A549 (cell line): ENCODE measurements around the gene PURB. TPM values are rescaled to one million over a fixed set of nuclear protein-coding genes. Genes with fewer than 3 reads are reported as not detected.
"Not testable (repeated sequence)": the region's sequence is repeated elsewhere in the genome, so short reads cannot be mapped to it uniquely, and the experiment has no call there.

Source experiments
- ATAC-seq, 2 experiments: fragments of 200-7000 bp in 1 of 2; fragments of >200 bp in 1 of 2; cut with Nextera tagmentation in 1 of 2; cut with Tn5 transposase in 1 of 2; 3 replicates each; pipeline versions ENCODE4 v1.8.0 to v1.9.1; 2018 to 2020; ENCODE audit warnings: mild to moderate bottlenecking in 1 of 2, moderate library complexity in 1 of 2
- CTCF ChIA-PET: fragments of 300-600 bp; sonication (Branson Sonifier 250); formaldehyde crosslinking; extraction: SDS; loops from one replicate; lab custom pipeline; 2021; ENCODE audit warnings: antibody characterized with exemption, inconsistent platforms; lab: Yijun Ruan, JAX
- POLR2A ChIA-PET: fragments of 350-600 bp; formaldehyde crosslinking; extraction: SDS; loops from one replicate; lab custom pipeline; 2021; ENCODE audit warnings: antibody characterized with exemption, inconsistent platforms; lab: Yijun Ruan, JAX
- DNase-seq, 2 experiments: peaks; one replicate each; pipeline versions ENCODE4 v3.0.0 to v3.0.0-alpha.2; 2011 to 2016; ENCODE audit warnings: low read depth in 1 of 2, low spot score in 1 of 2
- FAIRE-seq: peaks from 2 replicates; lab custom pipeline; 2011; peaks lifted over from hg19 to GRCh38; lab: Jason Lieb, UNC
- H3K27ac ChIP-seq, 2 experiments: fragments of >200 bp; sonication (Bioruptor Twin); formaldehyde crosslinking; 3 replicates each; pipeline ENCODE4 v1.5.1; 2016 to 2017
- H3K4me1 ChIP-seq: fragments of >200 bp; sonication (Bioruptor Twin); formaldehyde crosslinking; 3 replicates; pipeline ENCODE4 v1.6.1; 2016
- H3K4me2 ChIP-seq: fragments of >200 bp; sonication (Bioruptor Twin); formaldehyde crosslinking; 3 replicates; pipeline ENCODE4 v1.6.1; 2016
- H3K4me3 ChIP-seq: fragments of >200 bp; sonication (Bioruptor Twin); formaldehyde crosslinking; 3 replicates; pipeline ENCODE4 v1.5.1; 2016
- H3K9me3 ChIP-seq: fragments of >200 bp; sonication (Bioruptor Twin); formaldehyde crosslinking; 3 replicates; pipeline ENCODE4 v1.6.1; 2016
- BHLHE40 ChIP-seq: IDR thresholded peaks from 2 replicates; pipeline ENCODE4 v1.6.1; 2012; ENCODE audit warnings: low read depth, low read length, inconsistent platforms
- CBX2 ChIP-seq: fragments of 200-600 bp; sonication (generic); IDR thresholded peaks from 2 replicates; pipeline ENCODE4 v1.6.1; 2016; ENCODE audit warnings: low read depth, mild to moderate bottlenecking, borderline replicate concordance
- CHD4 ChIP-seq: fragments of 200-600 bp; sonication (generic); IDR thresholded peaks from 2 replicates; pipeline ENCODE4 v1.6.1; 2016; ENCODE audit warnings: antibody characterized with exemption, mild to moderate bottlenecking, borderline replicate concordance
- CTCF ChIP-seq: fragments of >200 bp; sonication (Bioruptor Twin); formaldehyde crosslinking; IDR thresholded peaks from 3 replicates; pipeline ENCODE4 v1.5.1; 2016
- E2F6 ChIP-seq: IDR thresholded peaks from 2 replicates; pipeline ENCODE4 v1.6.1; 2012; ENCODE audit warnings: low read depth, borderline replicate concordance
- EHMT2 ChIP-seq: fragments of 200-600 bp; sonication (generic); IDR thresholded peaks from 2 replicates; pipeline ENCODE4 v1.6.1; 2016; ENCODE audit warnings: antibody characterized with exemption, low read depth, mild to moderate bottlenecking, moderate library complexity
- EP300 ChIP-seq, 2 experiments: fragments of >200 bp; sonication (Bioruptor Twin); formaldehyde crosslinking; IDR thresholded peaks; 2 replicates in 1 of 2; 3 replicates in 1 of 2; pipeline ENCODE4 v1.6.1; 2016 to 2017
- ESRRA ChIP-seq: fragments of 150-350 bp; IDR thresholded peaks from 2 replicates; pipeline ENCODE4 v1.6.1; 2014; ENCODE audit warnings: mild to moderate bottlenecking, low read length, borderline replicate concordance
- JUN ChIP-seq, 2 experiments: fragments of >200 bp; sonication (Bioruptor Twin); formaldehyde crosslinking; IDR thresholded peaks; 2 replicates in 1 of 2; 3 replicates in 1 of 2; pipeline ENCODE4 v1.6.1; 2016 to 2017
- JUNB ChIP-seq: fragments of >200 bp; sonication (Bioruptor Twin); formaldehyde crosslinking; IDR thresholded peaks from 2 replicates; pipeline ENCODE4 v1.6.1; 2016
- KDM5A ChIP-seq: fragments of 200-600 bp; sonication (generic); IDR thresholded peaks from 2 replicates; pipeline ENCODE4 v1.6.1; 2016; ENCODE audit warnings: antibody characterized with exemption, mild to moderate bottlenecking
- NPAS2 ChIP-seq: fragments of 250-450 bp; sonication (Bioruptor Pico); IDR thresholded peaks from 2 replicates; pipeline ENCODE4 v1.8.0; 2022; ENCODE audit warnings: mild to moderate bottlenecking, moderate library complexity, borderline replicate concordance
- PHF8 ChIP-seq: fragments of 200-600 bp; sonication (generic); IDR thresholded peaks from 2 replicates; pipeline ENCODE4 v1.6.1; 2016; ENCODE audit warnings: low read depth, mild to moderate bottlenecking, antibody characterized with exemption, moderate library complexity, borderline replicate concordance
- RAD21 ChIP-seq, 2 experiments: fragments of >200 bp in 1 of 2; sonication (Bioruptor Twin) in 1 of 2; formaldehyde crosslinking in 1 of 2; IDR thresholded peaks in 1 of 2; conservative IDR thresholded peaks in 1 of 2; 2 replicates in 1 of 2; 3 replicates in 1 of 2; pipeline ENCODE4 v1.6.1; 2012 to 2018; ENCODE audit warnings: inconsistent platforms in 1 of 2
- RCOR1 ChIP-seq: fragments of 150-350 bp; IDR thresholded peaks from 2 replicates; pipeline ENCODE4 v1.6.1; 2014; ENCODE audit warnings: antibody characterized with exemption, low read length, low read depth
- REST ChIP-seq: fragments of 200-600 bp; sonication (generic); IDR thresholded peaks from 2 replicates; pipeline ENCODE4 v1.6.1; 2016; ENCODE audit warnings: antibody characterized with exemption, mild to moderate bottlenecking, moderate library complexity
- TFCP2L1 ChIP-seq: fragments of 250-450 bp; sonication (Bioruptor Pico); IDR thresholded peaks from 2 replicates; pipeline ENCODE4 v1.5.0; 2021; ENCODE audit warnings: mild to moderate bottlenecking
- TP53 ChIP-seq: fragments of 250-450 bp; sonication (Bioruptor Pico); IDR thresholded peaks from 2 replicates; pipeline ENCODE4 v1.5.0; 2021; ENCODE audit warnings: mild to moderate bottlenecking, moderate library complexity
- ZFP36 ChIP-seq: fragments of 450-650 bp; IDR thresholded peaks from 2 replicates; pipeline ENCODE4 v1.6.1; 2014; ENCODE audit warnings: borderline replicate concordance; ENCODE audit not compliant: partially characterized antibody
- WGBS: methylation state at CpG from one replicate; pipeline ENCODE4 v1.1.6; 2017; ENCODE audit errors: missing lambda C conversion rate; 5-methylcytosine and 5-hydroxymethylcytosine counted together
- polyA plus RNA-seq, 4 experiments: library from polyadenylated mRNA; depleted of rRNA in 3 of 4; stranded (reverse); fragments of >200 nt; fragmentation: RNase III in 1 of 4; extraction: RNeasy Plus Mini Kit Qiagen cat#74134 plus additional on column Dnase treatment in 1 of 4; gene quantifications; 2 replicates in 3 of 4; 3 replicates in 1 of 4; pipeline ENCODE4 v1.2.3, GENCODE V29; 2011 to 2017
- TF ChIP-seq, protein P1 (sequence below): IDR thresholded peaks from 2 replicates; pipeline ENCODE4 v1.6.1; 2012

The PURB gene
- polyA plus RNA-seq, 2 of the 4 experiments (the other 2 are of a cell fraction): 5.7 to 10.4 TPM

GRCh38 chr7:44845451-44845850, 39.9 kb downstream of the PURB start:
- ATAC-seq (no peak), DNase-seq (no peak), FAIRE-seq (no peak)
- H3K4me2 ChIP-seq: peak overlapping the region; percentile 71
- H3K9me3 ChIP-seq: no peaks in the 10 kb centered on the region
- POLR2A ChIA-PET: no interaction called here
- peaks cover 15% of the 10 kb centered on the region for H3K4me1 ChIP-seq
- CTCF ChIA-PET: interaction anchor here (0.9 to 5.3 kb wide), 5 partner anchors 22 to 258 kb away, joined by 3 to 29 read pairs (median 6); no protein-coding TSS in a partner anchor
- H3K27ac ChIP-seq: no peak overlapping the region
- H3K4me3 ChIP-seq: no peak overlapping the region
- TF ChIP-seq RAD21 (conservative IDR thresholded peaks at IDR 0.05 in 1 of 2, IDR thresholded peaks at IDR 0.05 in 1 of 2): no peak
- no peak for TF ChIP-seq CHD4
- no peak for TF ChIP-seq NPAS2 (CRISPR knock-in tag)
- no peak for TF ChIP-seq RCOR1
- TF ChIP-seq EP300 (IDR thresholded peaks at IDR 0.05): no peak
- no peak for TF ChIP-seq CTCF
- no peak for TF ChIP-seq EHMT2
- no peak for TF ChIP-seq REST

GRCh38 chr7:44843440-44843839, 41.9 kb downstream of the PURB start:
- not testable (repeated sequence) for FAIRE-seq
- POLR2A ChIA-PET: interaction anchor here (0.6 kb wide), 1 partner anchor 295 kb away, joined by 3 read pairs; no protein-coding TSS in a partner anchor

GRCh38 chr7:44842675-44843074, 42.7 kb downstream of the PURB start:
- H3K4me1 ChIP-seq, H3K4me3 ChIP-seq, FAIRE-seq, DNase-seq, ATAC-seq, H3K4me2 ChIP-seq, H3K9me3 ChIP-seq, POLR2A ChIA-PET, H3K27ac ChIP-seq: not testable (repeated sequence)
- 93% methylated on average over 8 of the region's 8 CpGs for WGBS
- CTCF ChIA-PET: interaction anchor here (1.1 to 1.6 kb wide), 3 partner anchors 13 to 256 kb away, joined by 3 to 5 read pairs (median 3); no protein-coding TSS in a partner anchor

More at GRCh38 chr7:44843440-44843839, 41.9 kb downstream of the PURB start:
- not testable (repeated sequence) for H3K4me3 ChIP-seq, H3K4me2 ChIP-seq, H3K4me1 ChIP-seq, DNase-seq, H3K9me3 ChIP-seq, ATAC-seq, H3K27ac ChIP-seq
- 96% methylated on average over 5 of the region's 5 CpGs for WGBS
- CTCF ChIA-PET: interaction anchor here (0.8 to 1.7 kb wide), 7 partner anchors 12 to 278 kb away, joined by 3 to 5 read pairs (median 3); no protein-coding TSS in a partner anchor

GRCh38 chr7:44838751-44839150, 46.6 kb downstream of the PURB start:
- no peaks in the 10 kb centered on the region for H3K4me1 ChIP-seq
- POLR2A ChIA-PET: no interaction called here
- FAIRE-seq (no peak), DNase-seq (no peak), ATAC-seq (no peak)
- WGBS: 80% methylated on average over 2 of the region's 2 CpGs
- no peak overlapping the region for H3K4me2 ChIP-seq
- no peak overlapping the region for H3K27ac ChIP-seq
- no peaks in the 10 kb centered on the region for H3K9me3 ChIP-seq
- CTCF ChIA-PET: interaction anchor here (0.6 to 1.5 kb wide), 5 partner anchors 9 to 251 kb away, joined by 3 to 6 read pairs (median 5); partner anchors contain the start of gene H2AZ2
- H3K4me3 ChIP-seq: no peak overlapping the region
- TF ChIP-seq JUN (IDR thresholded peaks at IDR 0.05) (no peak), EP300 (IDR thresholded peaks at IDR 0.05) (no peak), PHF8 (no peak), CTCF (no peak), ESRRA (no peak), TP53 (no peak), RAD21 (conservative IDR thresholded peaks at IDR 0.05 in 1 of 2, IDR thresholded peaks at IDR 0.05 in 1 of 2) (no peak), KDM5A (no peak), ZFP36 (no peak), E2F6 (no peak), CHD4 (no peak), BHLHE40 (no peak), TFCP2L1 (CRISPR knock-in tag) (no peak), JUNB (no peak), CBX2 (no peak)
- TF ChIP-seq, protein P1, sequence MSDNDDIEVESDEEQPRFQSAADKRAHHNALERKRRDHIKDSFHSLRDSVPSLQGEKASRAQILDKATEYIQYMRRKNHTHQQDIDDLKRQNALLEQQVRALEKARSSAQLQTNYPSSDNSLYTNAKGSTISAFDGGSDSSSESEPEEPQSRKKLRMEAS: no peak
